Neural crest cell (in vitro differentiated cells): ENCODE measurements around the gene ADORA2B. TPM values are rescaled to one million over a fixed set of nuclear protein-coding genes. Genes with fewer than 3 reads are reported as not detected.

Experiments
- DNase-seq: peaks from one replicate; pipeline ENCODE4 v3.0.0; 2021; ENCODE audit warnings: low read depth, mixed read lengths, low spot score
- H3K27ac Mint-ChIP-seq: one replicate; pipeline ENCODE4 v1.8.0; 2021; ENCODE audit warnings: mild to moderate bottlenecking, mixed read lengths; ENCODE audit not compliant: unreplicated experiment
- H3K27me3 Mint-ChIP-seq: 2 replicates; pipeline ENCODE4 v1.8.0; 2021; ENCODE audit warnings: low read depth, mild to moderate bottlenecking, mixed read lengths
- H3K36me3 Mint-ChIP-seq: 2 replicates; pipeline ENCODE4 v1.8.0; 2021; ENCODE audit warnings: low read depth, mild to moderate bottlenecking, mixed read lengths
- H3K4me1 Mint-ChIP-seq: 2 replicates; pipeline ENCODE4 v1.8.0; 2021; ENCODE audit warnings: mixed read lengths
- H3K4me3 Mint-ChIP-seq: one replicate; pipeline ENCODE4 v1.8.0; 2021; ENCODE audit warnings: mild to moderate bottlenecking, mixed read lengths
- H3K9me3 Mint-ChIP-seq: 2 replicates; pipeline ENCODE4 v1.8.0; 2021; ENCODE audit warnings: mixed read lengths
- CTCF ChIP-seq: fragments of 200-600 bp; sonication (generic); conservative IDR thresholded peaks from 2 replicates; pipeline ENCODE4 v1.5.0; 2021; ENCODE audit warnings: antibody characterized with exemption, mild to moderate bottlenecking
- total RNA-seq: library from RNA; stranded (reverse); gene quantifications from 2 replicates; pipeline ENCODE4 v1.2.1, GENCODE V29; 2021

Gene ADORA2B
- total RNA-seq, 1 donor from 2014 or later = 0.98 TPM

- Mint-ChIP-seq H3K4me3 (no peak overlapping the region), H3K9me3 (no peaks in the 10 kb centered on the region), H3K4me1 (peaks cover 6% of the 10 kb centered on the region), H3K27me3 (peaks cover 15% of the 10 kb centered on the region), H3K36me3 (no peaks in the 10 kb centered on the region), H3K27ac (peak overlapping the region; percentile 67)
- TF ChIP-seq CTCF = no peak
- DNase-seq = no peak
Observed at GRCh38 chr17:15951368-15952047, 6.6 kb downstream of the ADORA2B start.

GRCh38 chr17:15952048-15952532 lies 7.2 kb downstream of the ADORA2B start:
- H3K27me3 Mint-ChIP-seq = peaks cover 9% of the 10 kb centered on the region
- DNase-seq = no peak
- H3K36me3 Mint-ChIP-seq = no peaks in the 10 kb centered on the region
- no peaks in the 10 kb centered on the region for H3K9me3 Mint-ChIP-seq
- H3K4me1 Mint-ChIP-seq = peaks cover 6% of the 10 kb centered on the region
- TF ChIP-seq CTCF = no peak
- H3K4me3 Mint-ChIP-seq = no peak overlapping the region
- H3K27ac Mint-ChIP-seq = no peak overlapping the region

- no peaks in the 10 kb centered on the region for H3K9me3 Mint-ChIP-seq
- no peak for DNase-seq
- no peaks in the 10 kb centered on the region for H3K27me3 Mint-ChIP-seq
- no peak overlapping the region for H3K27ac Mint-ChIP-seq
- TF ChIP-seq CTCF = no peak
- H3K4me3 Mint-ChIP-seq = no peak overlapping the region
- H3K36me3 Mint-ChIP-seq = no peaks in the 10 kb centered on the region
- H3K4me1 Mint-ChIP-seq = peaks cover 6% of the 10 kb centered on the region
Observed at GRCh38 chr17:15952916-15953790, 8.2 kb downstream of the ADORA2B start.

- H3K4me1 Mint-ChIP-seq = peaks cover 6% of the 10 kb centered on the region
- H3K9me3 Mint-ChIP-seq = no peaks in the 10 kb centered on the region
- no peaks in the 10 kb centered on the region for H3K36me3 Mint-ChIP-seq
- no peak overlapping the region for H3K4me3 Mint-ChIP-seq
- no peaks in the 10 kb centered on the region for H3K27me3 Mint-ChIP-seq
- no peak for TF ChIP-seq CTCF
- no peak overlapping the region for H3K27ac Mint-ChIP-seq
- no peak for DNase-seq
Observed at GRCh38 chr17:15954222-15954621, 9.3 kb downstream of the ADORA2B start.

GRCh38 chr17:15955793-15956541 lies 11.0 kb downstream of the ADORA2B start:
- peaks cover 6% of the 10 kb centered on the region for H3K4me1 Mint-ChIP-seq
- no peak for TF ChIP-seq CTCF
- no peaks in the 10 kb centered on the region for H3K27me3 Mint-ChIP-seq
- no peak overlapping the region for H3K4me3 Mint-ChIP-seq
- no peak for DNase-seq
- H3K36me3 Mint-ChIP-seq = no peaks in the 10 kb centered on the region
- H3K9me3 Mint-ChIP-seq = no peaks in the 10 kb centered on the region
- H3K27ac Mint-ChIP-seq = no peak overlapping the region
